GM12878 (cell line): Measurements from ENCODE around the gene MIAT. TPM values are rescaled to one million over a fixed set of nuclear protein-coding genes. Genes with fewer than 3 reads are reported as not detected.

Experiments used
- ATAC-seq: fragments of 200-7000 bp; cut with Tn5 transposase; 3 replicates; pipeline ENCODE4 v1.9.1; 2020; ENCODE audit warnings: mild to moderate bottlenecking, moderate library complexity
- BruUV-seq: library from RNA; stranded (reverse); fragments of 400-500 nt; replicated peaks from 2 replicates; lab custom pipeline; 2021; lab: Mats Ljungman, UMichigan
- CTCF ChIA-PET: fragments of 300-600 bp; sonication (Branson Sonifier 250); formaldehyde crosslinking; extraction: SDS; loops from one replicate; lab custom pipeline; 2021; ENCODE audit warnings: inconsistent platforms; lab: Yijun Ruan, JAX
- POLR2A ChIA-PET: fragments of 350-600 bp; formaldehyde crosslinking; extraction: SDS; loops from one replicate; lab custom pipeline; 2021; ENCODE audit warnings: inconsistent platforms; lab: Charles Lee
- RAD21 ChIA-PET: fragments of 300-600 bp; sonication (Branson Sonifier 250); formaldehyde crosslinking; loops from one replicate; lab custom pipeline; 2023; ENCODE audit warnings: antibody characterized with exemption; ENCODE audit not compliant: unreplicated experiment; lab: Charles Lee
- SMC1A ChIA-PET: fragments of 300-600 bp; sonication (Branson Sonifier 250); formaldehyde crosslinking; loops from one replicate; lab custom pipeline; 2023; ENCODE audit not compliant: unreplicated experiment, uncharacterized antibody; lab: Charles Lee
- DNase-seq: peaks from one replicate; pipeline ENCODE4 v3.0.0-alpha.2; 2011; ENCODE audit warnings: low read depth, low spot score
- FAIRE-seq: peaks from 3 replicates; lab custom pipeline; 2011; peaks lifted over from hg19 to GRCh38; lab: Jason Lieb, UNC
- H2AFZ ChIP-seq: 2 replicates; pipeline ENCODE4 v1.6.0; 2011; ENCODE audit warnings: low read depth, low read length, control low read depth; ENCODE audit not compliant: control insufficient read depth
- H3K27ac ChIP-seq: 2 replicates; pipeline ENCODE4 v1.5.1; 2011; ENCODE audit warnings: control low read depth; ENCODE audit not compliant: control insufficient read depth, insufficient read depth
- H3K27me3 ChIP-seq, 2 experiments: replicated peaks in 1 of 2; 2 replicates each; pipeline versions ENCODE4 v1.6.0 to v1.6.1; 2011; ENCODE audit warnings: low read length in 1 of 2; ENCODE audit not compliant: control insufficient read depth in 2 of 2, insufficient read depth in 2 of 2
- H3K36me3 ChIP-seq, 2 experiments: 2 replicates each; pipeline ENCODE4 v1.5.1; 2011; ENCODE audit warnings: low read length in 1 of 2; ENCODE audit not compliant: control insufficient read depth in 2 of 2, insufficient read depth in 2 of 2
- H3K4me1 ChIP-seq: 2 replicates; pipeline ENCODE4 v1.6.1; 2011; ENCODE audit warnings: mild to moderate bottlenecking, low read length, moderate library complexity, mixed read lengths; ENCODE audit not compliant: control insufficient read depth, insufficient read depth
- H3K4me2 ChIP-seq: 2 replicates; pipeline ENCODE4 v1.6.0; 2011; ENCODE audit warnings: control low read depth; ENCODE audit not compliant: control insufficient read depth, insufficient read depth
- H3K4me3 ChIP-seq: fragments of 200-600 bp; sonication (generic); 2 replicates; pipeline ENCODE4 v1.5.1; 2016
- H3K79me2 ChIP-seq: 2 replicates; pipeline ENCODE4 v1.6.0; 2011; ENCODE audit warnings: low read length; ENCODE audit not compliant: control insufficient read depth, insufficient read depth
- H3K9ac ChIP-seq: 2 replicates; pipeline ENCODE4 v1.8.0; 2011; ENCODE audit warnings: low read length, control low read depth, mixed read lengths; ENCODE audit not compliant: control insufficient read depth, insufficient read depth
- H3K9me3 ChIP-seq: replicated peaks from 3 replicates; pipeline ENCODE4 v1.5.1; 2011; ENCODE audit warnings: mild to moderate bottlenecking, low read length; ENCODE audit not compliant: control insufficient read depth, insufficient read depth
- H4K20me1 ChIP-seq: 2 replicates; pipeline ENCODE4 v1.6.0; 2011; ENCODE audit not compliant: control insufficient read depth, insufficient read depth
- CHD4 ChIP-seq: fragments of 200-600 bp; sonication (generic); IDR thresholded peaks from 2 replicates; pipeline ENCODE4 v1.6.1; 2016; ENCODE audit warnings: mild to moderate bottlenecking
- CREM ChIP-seq: IDR thresholded peaks from 2 replicates; pipeline ENCODE4 v1.6.1; 2014; ENCODE audit warnings: antibody characterized with exemption, low read depth
- EGR1 ChIP-seq, 2 experiments: IDR thresholded peaks; 1 replicate in 1 of 2; 2 replicates in 1 of 2; pipeline ENCODE4 v1.6.1; 2011 to 2012; ENCODE audit warnings: low read depth in 2 of 2, low read length in 2 of 2, borderline replicate concordance in 1 of 2, mild to moderate bottlenecking in 1 of 2, moderate library complexity in 1 of 2
- FOXK2 ChIP-seq: fragments of 450-650 bp; IDR thresholded peaks from 2 replicates; pipeline ENCODE4 v1.6.1; 2017; ENCODE audit warnings: mild to moderate bottlenecking, moderate library complexity
- LARP7 ChIP-seq: fragments of 450-650 bp; IDR thresholded peaks from 2 replicates; pipeline ENCODE4 v1.6.1; 2017; ENCODE audit warnings: mild to moderate bottlenecking
- MEF2B ChIP-seq: fragments of 450-650 bp; IDR thresholded peaks from 2 replicates; pipeline ENCODE4 v1.6.1; 2018; ENCODE audit warnings: mild to moderate bottlenecking, moderate library complexity; ENCODE audit not compliant: partially characterized antibody, poor library complexity, severe bottlenecking
- MTA2 ChIP-seq: fragments of 450-650 bp; IDR thresholded peaks from 2 replicates; pipeline ENCODE4 v1.6.1; 2016; ENCODE audit warnings: low read depth, mild to moderate bottlenecking, moderate library complexity
- MYB ChIP-seq: fragments of 150-350 bp; IDR thresholded peaks from 2 replicates; pipeline ENCODE4 v1.6.1; 2014; ENCODE audit warnings: mild to moderate bottlenecking, low read depth, low read length, borderline replicate concordance
- MYC ChIP-seq: IDR thresholded peaks from 2 replicates; pipeline ENCODE4 v1.6.1; 2011; ENCODE audit warnings: mild to moderate bottlenecking, low read length, moderate library complexity, inconsistent platforms; ENCODE audit not compliant: insufficient read depth, insufficient replicate concordance, insufficient read length, severe bottlenecking
- RAD51 ChIP-seq: fragments of 450-650 bp; IDR thresholded peaks from 2 replicates; pipeline ENCODE4 v1.6.1; 2016; ENCODE audit warnings: moderate library complexity, mild to moderate bottlenecking, inconsistent platforms
- RB1 ChIP-seq: fragments of 450-650 bp; formaldehyde crosslinking; IDR thresholded peaks from 2 replicates; pipeline ENCODE4 v1.6.1; 2017; ENCODE audit warnings: mild to moderate bottlenecking, borderline replicate concordance
- SMAD5 ChIP-seq: IDR thresholded peaks from 2 replicates; pipeline ENCODE4 v1.6.1; 2016; ENCODE audit warnings: antibody characterized with exemption, low read depth
- ZNF384 ChIP-seq: IDR thresholded peaks from 2 replicates; pipeline ENCODE4 v1.6.1; 2012; ENCODE audit warnings: low read depth, mild to moderate bottlenecking, low read length, improper control_type of control experiment, borderline replicate concordance
- WGBS: methylation state at CpG from one replicate; pipeline ENCODE4 v1.1.6; 2016; ENCODE audit warnings: low lambda C conversion rate; ENCODE audit not compliant: insufficient replicate concordance, insufficient coverage; ENCODE audit errors: missing lambda C conversion rate; 5-methylcytosine and 5-hydroxymethylcytosine counted together
- in situ Hi-C: fragments of 300-500 bp; cut with MboI; formaldehyde crosslinking; loops from 9 replicates; pipeline ENCODE4 v1.14.3; 2018; ENCODE audit warnings: mixed read lengths
- intact Hi-C: fragments of 100-400 bp; cut with micrococcal nuclease; formaldehyde crosslinking; loops from one replicate; pipeline ENCODE4 v1.14.2; 2022; ENCODE audit not compliant: unreplicated experiment
- polyA plus RNA-seq, 11 experiments: library from polyadenylated mRNA; depleted of rRNA in 4 of 11; unstranded in 6 of 11; stranded (reverse) in 5 of 11; fragments of >200 nt; fragmentation: Nextera tagmentation in 4 of 11; fragmentation: Illumina TruSeq in 1 of 11; extraction: Ambion mirVana in 4 of 11; extraction: Trizol in 1 of 11; gene quantifications; 1 replicate in 1 of 11; 2 replicates in 10 of 11; pipeline versions ENCODE4 v1.2.1 to v1.2.3, GENCODE V29; 2011 to 2016; ENCODE audit warnings: inconsistent platforms in 2 of 11, missing spikeins in 2 of 11, low read depth in 1 of 11
- total RNA-seq, 4 experiments: library from RNA; depleted of rRNA in 3 of 4; stranded (reverse); fragments of >200 nt in 3 of 4; fragmentation: Illumina TruSeq in 1 of 4; extraction: Trizol in 1 of 4; gene quantifications; 2 replicates each; pipeline versions ENCODE4 v1.2.1 to v1.2.3, GENCODE V29; 2013 to 2021
- TF ChIP-seq, protein P1 (sequence below): fragments of 450-650 bp; IDR thresholded peaks from 2 replicates; pipeline ENCODE4 v1.6.1; 2018; ENCODE audit warnings: mild to moderate bottlenecking, low read depth, moderate library complexity; ENCODE audit not compliant: partially characterized antibody
- TF ChIP-seq, protein P2 (sequence below): fragments of 450-650 bp; IDR thresholded peaks from 2 replicates; pipeline ENCODE4 v1.6.1; 2018; ENCODE audit warnings: borderline replicate concordance, mild to moderate bottlenecking; ENCODE audit not compliant: partially characterized antibody
- TF ChIP-seq, protein P3 (sequence below): IDR thresholded peaks from 2 replicates; pipeline ENCODE4 v1.6.1; 2011; ENCODE audit warnings: borderline replicate concordance, low read depth, mild to moderate bottlenecking, moderate library complexity, low read length; ENCODE audit not compliant: insufficient read depth, poor library complexity, severe bottlenecking

Gene MIAT
- total and polyA plus RNA-seq, 10 of the 15 experiments (the other 5 are each of a cell fraction or from before 2014, with no cell fraction given), result 0.39 to 13.7 (median 4.6) TPM

DNA sequence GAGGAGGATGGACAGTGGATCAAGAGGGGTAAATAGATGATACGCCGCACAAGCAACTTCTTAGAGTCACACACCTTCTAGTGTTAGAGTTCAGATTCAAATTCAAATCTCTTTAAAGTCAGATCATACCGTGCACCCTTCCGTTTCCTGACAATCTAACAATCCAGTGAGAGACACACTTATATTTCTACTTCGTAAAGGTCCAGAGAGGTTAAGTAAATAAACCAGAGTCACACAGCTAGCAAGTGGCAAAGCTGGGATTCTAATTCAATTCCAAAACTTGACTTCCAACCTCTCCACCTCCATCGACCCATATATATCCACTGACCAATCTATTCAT is 34.0 kb downstream of the MIAT start:
- peaks cover 0 to 3% of the 10 kb centered on the region in 2 experiments; a peak in 1 of 4 replicates for H3K36me3 ChIP-seq
- H3K9me3 ChIP-seq, result no peaks in the 10 kb centered on the region
- no peaks in the 10 kb centered on the region for H3K27me3 ChIP-seq
- no peak for DNase-seq
- no TSS peak for BruUV-seq
- H3K4me3 ChIP-seq, result no peak overlapping the region
- no peak for ATAC-seq
- ChIA-PET RAD21 (no interaction called here), POLR2A (no interaction called here), CTCF (interaction anchor here (0.8 kb wide), 1 partner anchor 13 kb away, joined by 5 read pairs; no protein-coding TSS in a partner anchor), SMC1A (interaction anchor here (0.5 kb wide), 1 partner anchor 354 kb away, joined by 3 read pairs; no protein-coding TSS in a partner anchor)
- H3K4me2 ChIP-seq, result no peak overlapping the region
- no peak overlapping the region for H2AFZ ChIP-seq
- H3K4me1 ChIP-seq, result peaks cover 5% of the 10 kb centered on the region; the same call in 1 of the 2 replicates
- H4K20me1 ChIP-seq, result no peaks in the 10 kb centered on the region
- no peak overlapping the region for H3K9ac ChIP-seq
- in situ Hi-C loops, result no loop called here
- WGBS, result 63% methylated on average over 6 of the region's 6 CpGs
- FAIRE-seq, result no peak
- intact Hi-C loops, result no loop called here
- no peak for TF ChIP-seq MYC
- TF ChIP-seq SMAD5, result no peak
- no peak for TF ChIP-seq RB1
- TF ChIP-seq CREM, result no peak
- TF ChIP-seq, protein P1, sequence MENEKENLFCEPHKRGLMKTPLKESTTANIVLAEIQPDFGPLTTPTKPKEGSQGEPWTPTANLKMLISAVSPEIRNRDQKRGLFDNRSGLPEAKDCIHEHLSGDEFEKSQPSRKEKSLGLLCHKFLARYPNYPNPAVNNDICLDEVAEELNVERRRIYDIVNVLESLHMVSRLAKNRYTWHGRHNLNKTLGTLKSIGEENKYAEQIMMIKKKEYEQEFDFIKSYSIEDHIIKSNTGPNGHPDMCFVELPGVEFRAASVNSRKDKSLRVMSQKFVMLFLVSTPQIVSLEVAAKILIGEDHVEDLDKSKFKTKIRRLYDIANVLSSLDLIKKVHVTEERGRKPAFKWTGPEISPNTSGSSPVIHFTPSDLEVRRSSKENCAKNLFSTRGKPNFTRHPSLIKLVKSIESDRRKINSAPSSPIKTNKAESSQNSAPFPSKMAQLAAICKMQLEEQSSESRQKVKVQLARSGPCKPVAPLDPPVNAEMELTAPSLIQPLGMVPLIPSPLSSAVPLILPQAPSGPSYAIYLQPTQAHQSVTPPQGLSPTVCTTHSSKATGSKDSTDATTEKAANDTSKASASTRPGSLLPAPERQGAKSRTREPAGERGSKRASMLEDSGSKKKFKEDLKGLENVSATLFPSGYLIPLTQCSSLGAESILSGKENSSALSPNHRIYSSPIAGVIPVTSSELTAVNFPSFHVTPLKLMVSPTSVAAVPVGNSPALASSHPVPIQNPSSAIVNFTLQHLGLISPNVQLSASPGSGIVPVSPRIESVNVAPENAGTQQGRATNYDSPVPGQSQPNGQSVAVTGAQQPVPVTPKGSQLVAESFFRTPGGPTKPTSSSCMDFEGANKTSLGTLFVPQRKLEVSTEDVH, result no peak
- no peak for TF ChIP-seq MTA2
- TF ChIP-seq FOXK2, result no peak
- TF ChIP-seq CHD4, result no peak
- TF ChIP-seq MEF2B, result no peak
- TF ChIP-seq, protein P2, sequence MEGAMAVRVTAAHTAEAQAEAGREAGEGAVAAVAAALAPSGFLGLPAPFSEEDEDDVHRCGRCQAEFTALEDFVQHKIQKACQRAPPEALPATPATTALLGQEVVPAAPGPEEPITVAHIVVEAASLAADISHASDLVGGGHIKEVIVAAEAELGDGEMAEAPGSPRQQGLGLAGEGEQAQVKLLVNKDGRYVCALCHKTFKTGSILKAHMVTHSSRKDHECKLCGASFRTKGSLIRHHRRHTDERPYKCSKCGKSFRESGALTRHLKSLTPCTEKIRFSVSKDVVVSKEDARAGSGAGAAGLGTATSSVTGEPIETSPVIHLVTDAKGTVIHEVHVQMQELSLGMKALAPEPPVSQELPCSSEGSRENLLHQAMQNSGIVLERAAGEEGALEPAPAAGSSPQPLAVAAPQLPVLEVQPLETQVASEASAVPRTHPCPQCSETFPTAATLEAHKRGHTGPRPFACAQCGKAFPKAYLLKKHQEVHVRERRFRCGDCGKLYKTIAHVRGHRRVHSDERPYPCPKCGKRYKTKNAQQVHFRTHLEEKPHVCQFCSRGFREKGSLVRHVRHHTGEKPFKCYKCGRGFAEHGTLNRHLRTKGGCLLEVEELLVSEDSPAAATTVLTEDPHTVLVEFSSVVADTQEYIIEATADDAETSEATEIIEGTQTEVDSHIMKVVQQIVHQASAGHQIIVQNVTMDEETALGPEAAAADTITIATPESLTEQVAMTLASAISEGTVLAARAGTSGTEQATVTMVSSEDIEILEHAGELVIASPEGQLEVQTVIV, result no peak
- TF ChIP-seq ZNF384, result no peak
- TF ChIP-seq, protein P3, sequence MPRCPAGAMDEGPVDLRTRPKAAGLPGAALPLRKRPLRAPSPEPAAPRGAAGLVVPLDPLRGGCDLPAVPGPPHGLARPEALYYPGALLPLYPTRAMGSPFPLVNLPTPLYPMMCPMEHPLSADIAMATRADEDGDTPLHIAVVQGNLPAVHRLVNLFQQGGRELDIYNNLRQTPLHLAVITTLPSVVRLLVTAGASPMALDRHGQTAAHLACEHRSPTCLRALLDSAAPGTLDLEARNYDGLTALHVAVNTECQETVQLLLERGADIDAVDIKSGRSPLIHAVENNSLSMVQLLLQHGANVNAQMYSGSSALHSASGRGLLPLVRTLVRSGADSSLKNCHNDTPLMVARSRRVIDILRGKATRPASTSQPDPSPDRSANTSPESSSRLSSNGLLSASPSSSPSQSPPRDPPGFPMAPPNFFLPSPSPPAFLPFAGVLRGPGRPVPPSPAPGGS, result no peak
- TF ChIP-seq EGR1 (IDR thresholded peaks at IDR 0.05; ENCODE audit: borderline replicate concordance in 1 of 2, low read depth in 2 of 2, low read length in 2 of 2), result no peak
- TF ChIP-seq MYB, result no peak
- TF ChIP-seq RAD51, result no peak
- TF ChIP-seq LARP7, result no peak
- no peak overlapping the region for H3K27ac ChIP-seq
- no peaks in the 10 kb centered on the region for H3K79me2 ChIP-seq
